Measurements from ENCODE around the gene SPCS2. TPM values are rescaled to one million over a fixed set of nuclear protein-coding genes. Genes with fewer than 3 reads are reported as not detected.
"Not testable (repeated sequence)": the region's sequence is repeated elsewhere in the genome, so short reads cannot be mapped to it uniquely, and the experiment has no call there.

Gene SPCS2
- total RNA-seq, 1 donor from 2014 or later = 138 TPM

- DNase-seq (ENCODE audit: low spot score) = no peak
Measured at GRCh38 chr11:74949753-74950137, 679 bp downstream of the SPCS2 start.

GRCh38 chr11:74950374-74950969 is 1.4 kb downstream of the SPCS2 start:
- DNase-seq (ENCODE audit: low spot score) = no peak

GRCh38 chr11:74951226-74951625 is 2.2 kb downstream of the SPCS2 start:
- no peak for DNase-seq (ENCODE audit: low spot score)

- no peak for DNase-seq (ENCODE audit: low spot score)
Measured at GRCh38 chr11:74952752-74953151, 3.7 kb downstream of the SPCS2 start.

GRCh38 chr11:74953451-74953850 is 4.4 kb downstream of the SPCS2 start:
- DNase-seq (ENCODE audit: low spot score) = no peak

GRCh38 chr11:74954199-74954598 is 5.1 kb downstream of the SPCS2 start:
- no peak for DNase-seq (ENCODE audit: low spot score)

GRCh38 chr11:74956397-74957015 is 7.4 kb downstream of the SPCS2 start:
- DNase-seq (ENCODE audit: low spot score) = no peak

GRCh38 chr11:74957937-74958629 is 9.0 kb downstream of the SPCS2 start:
- DNase-seq (ENCODE audit: low spot score) = no peak

- not testable (repeated sequence) for DNase-seq (ENCODE audit: low spot score)
Measured at GRCh38 chr11:74960128-74960527, 11.1 kb downstream of the SPCS2 start.

- DNase-seq (ENCODE audit: low spot score) = no peak
Measured at GRCh38 chr11:74966651-74967050, 17.6 kb downstream of the SPCS2 start.

- DNase-seq (ENCODE audit: low spot score) = no peak
Measured at GRCh38 chr11:74970852-74971395, 21.9 kb downstream of the SPCS2 start.

GRCh38 chr11:74971424-74971823 is 22.4 kb downstream of the SPCS2 start:
- no peak for DNase-seq (ENCODE audit: low spot score)

- DNase-seq (ENCODE audit: low spot score) = no peak
Measured at GRCh38 chr11:74978041-74978440, 29.0 kb downstream of the SPCS2 start.

GRCh38 chr11:74980634-74981033 is 31.6 kb downstream of the SPCS2 start:
- no peak for DNase-seq (ENCODE audit: low spot score)

GRCh38 chr11:74981888-74982287 is 32.8 kb downstream of the SPCS2 start:
- DNase-seq (ENCODE audit: low spot score) = no peak

GRCh38 chr11:74984070-74984469 is 35.0 kb downstream of the SPCS2 start:
- no peak for DNase-seq (ENCODE audit: low spot score)

- DNase-seq (ENCODE audit: low spot score) = no peak
Measured at GRCh38 chr11:74984730-74985129, 35.7 kb downstream of the SPCS2 start.

GRCh38 chr11:74988541-74989259 is 39.6 kb downstream of the SPCS2 start, which contains the start of gene NEU3:
Gene NEU3, plus strand, starts transcription at chr11:74988933. Its CDS starts 128 bp downstream, at chr11:74989061.
- peak; percentile 91 for DNase-seq (ENCODE audit: low spot score)

GRCh38 chr11:74989260-74989638 is 40.2 kb downstream of the SPCS2 start:
- no peak for DNase-seq (ENCODE audit: low spot score)

GRCh38 chr11:74990150-74990549 is 41.1 kb downstream of the SPCS2 start:
- not testable (repeated sequence) for DNase-seq (ENCODE audit: low spot score)

- no peak for DNase-seq (ENCODE audit: low spot score)
Measured at GRCh38 chr11:74990941-74991340, 41.9 kb downstream of the SPCS2 start.

GRCh38 chr11:74992852-74993251 is 43.8 kb downstream of the SPCS2 start:
- DNase-seq (ENCODE audit: low spot score) = no peak

All from mesenteric fat pad (tissue), 1 donor.